GM12872 (cell line): ENCODE measurements around the gene TUT4.

Source experiments
- CTCF ChIP-seq: IDR thresholded peaks from 3 replicates; pipeline ENCODE4 v1.5.1; 2011; ENCODE audit warnings: low read depth, mild to moderate bottlenecking, low read length, moderate library complexity; ENCODE audit not compliant: insufficient read depth

Gene TUT4

DNA sequence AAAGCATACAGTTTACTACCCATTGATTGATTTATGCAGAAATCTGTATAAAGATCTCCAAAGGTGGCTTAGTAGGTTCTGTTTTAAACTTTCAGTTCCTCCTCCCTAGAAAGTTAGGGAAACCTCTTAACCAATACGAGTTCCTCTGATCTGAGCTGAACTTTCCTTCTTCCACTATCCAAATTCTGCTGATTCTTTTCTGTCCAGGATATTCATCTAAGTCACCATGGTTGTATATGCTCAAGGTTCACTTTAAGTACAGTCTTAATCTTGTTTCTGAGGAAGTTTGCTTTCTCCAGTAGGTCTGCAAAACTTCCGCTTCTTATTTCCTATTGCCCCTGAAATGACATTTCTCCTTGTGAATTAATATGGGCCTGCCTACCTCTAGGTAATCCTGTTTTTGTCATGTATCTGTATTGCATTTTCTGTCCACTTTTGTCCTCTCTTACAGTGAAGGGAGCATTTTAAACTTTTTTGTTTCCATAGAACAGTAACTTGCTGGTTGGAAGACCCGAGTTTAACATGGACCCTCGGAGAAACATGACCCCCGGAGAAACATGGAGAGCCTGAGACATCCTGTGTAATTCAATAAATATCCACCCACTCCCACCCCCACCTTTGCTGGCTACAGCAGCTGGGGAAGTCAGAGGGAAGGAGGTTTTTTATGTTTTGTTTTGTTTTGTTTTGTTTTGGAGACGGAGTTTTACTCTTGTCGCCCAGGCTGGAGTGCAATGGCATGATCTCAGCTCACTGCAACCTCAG is 16.7 kb upstream of the TUT4 start:
- TF ChIP-seq CTCF, result no peak

- TF ChIP-seq CTCF, result no peak
Measured at GRCh38 chr1:52567943-52568342, 15.1 kb upstream of the TUT4 start.

- TF ChIP-seq CTCF, result no peak
Measured at GRCh38 chr1:52562766-52563165, 9.9 kb upstream of the TUT4 start.

- TF ChIP-seq CTCF, result no peak
Measured at GRCh38 chr1:52559875-52560274, 7.0 kb upstream of the TUT4 start.

GRCh38 chr1:52558941-52559340 is 6.0 kb upstream of the TUT4 start:
- no peak for TF ChIP-seq CTCF

DNA sequence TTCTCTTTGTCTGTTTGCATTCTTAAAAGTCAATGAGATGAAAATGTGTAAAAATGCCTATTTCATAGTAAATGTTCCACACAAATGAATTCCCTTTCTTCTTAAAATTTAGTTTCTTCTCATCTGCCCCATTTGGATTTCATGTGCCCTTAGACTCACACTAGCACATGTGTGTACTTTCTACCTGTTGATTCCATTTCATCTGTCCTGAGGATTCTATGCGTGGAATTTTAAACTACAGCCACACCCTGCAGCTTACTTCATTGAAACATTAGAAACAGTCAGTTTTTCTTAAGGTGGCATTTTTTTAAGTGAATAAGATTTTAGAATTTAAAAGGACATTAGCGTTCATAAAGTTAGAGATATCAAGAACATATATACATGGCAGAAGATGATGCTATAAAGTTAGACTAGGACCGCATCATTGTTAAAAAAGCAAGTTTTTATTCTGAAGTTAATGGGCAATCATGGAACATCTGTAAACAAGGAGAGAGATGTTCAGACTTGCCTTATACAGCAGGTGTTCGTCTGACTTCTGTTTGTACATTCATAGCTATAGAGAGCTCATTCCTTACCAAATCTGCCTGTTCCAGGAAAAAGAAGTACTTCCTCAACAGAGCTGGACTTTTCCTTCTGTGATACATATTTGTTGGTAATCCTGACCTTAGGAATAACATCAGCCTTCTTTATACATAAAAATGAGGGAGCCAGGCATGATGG is 3.9 kb upstream of the TUT4 start:
- no peak for TF ChIP-seq CTCF

GRCh38 chr1:52554756-52555155 is 1.9 kb upstream of the TUT4 start:
- no peak for TF ChIP-seq CTCF
